NCI-H510A (cell line): Measurements from ENCODE around the gene COL24A1.
A peak's percentile ranks its signal among the peaks of the same experiment; 100 is the strongest.
"Not testable (repeated sequence)": the region's sequence is repeated elsewhere in the genome, so short reads cannot be mapped to it uniquely, and the experiment has no call there.

Experiments used
- DNase-seq: peaks from one replicate; lab custom pipeline; 2025; lab: John Stamatoyannopoulos, UW

COL24A1 gene

GRCh38 chr1:85984636-85985035 lies 171.9 kb downstream of the COL24A1 start:
- no peak for DNase-seq

- DNase-seq: no peak
These were observed 173.3 kb downstream of the COL24A1 start for GRCh38 chr1:85983316-85983715.

GRCh38 chr1:85976516-85977205 lies 179.9 kb downstream of the COL24A1 start:
- peak; percentile 7 for DNase-seq

GRCh38 chr1:85975912-85976371 lies 180.6 kb downstream of the COL24A1 start:
- DNase-seq: no peak

GRCh38 chr1:85962457-85962856 lies 194.1 kb downstream of the COL24A1 start:
- no peak for DNase-seq

GRCh38 chr1:85957760-85958159 lies 198.8 kb downstream of the COL24A1 start:
- DNase-seq: no peak

- DNase-seq: not testable (repeated sequence)
These were observed 201.4 kb downstream of the COL24A1 start for GRCh38 chr1:85955218-85955617.

- DNase-seq: peak; percentile 13
These were observed 204.1 kb downstream of the COL24A1 start for GRCh38 chr1:85952460-85952859.

- DNase-seq: no peak
These were observed 209.4 kb downstream of the COL24A1 start for GRCh38 chr1:85947186-85947585.

GRCh38 chr1:85943945-85944344 lies 212.6 kb downstream of the COL24A1 start:
- DNase-seq: no peak

- no peak for DNase-seq
These were observed 213.0 kb downstream of the COL24A1 start for GRCh38 chr1:85943526-85943925.

GRCh38 chr1:85940656-85941306 lies 215.8 kb downstream of the COL24A1 start:
- DNase-seq: no peak

- DNase-seq: no peak
These were observed 217.7 kb downstream of the COL24A1 start for GRCh38 chr1:85938829-85939228.

- no peak for DNase-seq
These were observed 220.1 kb downstream of the COL24A1 start for GRCh38 chr1:85936470-85936869.

GRCh38 chr1:85936057-85936456 lies 220.5 kb downstream of the COL24A1 start:
- no peak for DNase-seq

- DNase-seq: no peak
These were observed 221.3 kb downstream of the COL24A1 start for GRCh38 chr1:85935234-85935633.

- no peak for DNase-seq
These were observed 222.1 kb downstream of the COL24A1 start for GRCh38 chr1:85934516-85934915.

GRCh38 chr1:85933961-85934360 lies 222.6 kb downstream of the COL24A1 start:
- no peak for DNase-seq

GRCh38 chr1:85911742-85912141 lies 244.8 kb downstream of the COL24A1 start:
- DNase-seq: no peak

- DNase-seq: no peak
These were observed 255.7 kb downstream of the COL24A1 start for GRCh38 chr1:85900921-85901320.

GRCh38 chr1:85898861-85899260 lies 257.7 kb downstream of the COL24A1 start:
- DNase-seq: no peak

GRCh38 chr1:85894651-85895050 lies 261.9 kb downstream of the COL24A1 start:
- DNase-seq: no peak

GRCh38 chr1:85892366-85892765 lies 264.2 kb downstream of the COL24A1 start:
- no peak for DNase-seq

GRCh38 chr1:85889870-85890269 lies 266.7 kb downstream of the COL24A1 start:
- no peak for DNase-seq
